NCI-H69 (cell line): ENCODE measurements around the gene TTC27.

Experiments
- DNase-seq: peaks from one replicate; lab custom pipeline; 2025; lab: John Stamatoyannopoulos, UW

The TTC27 gene

GRCh38 chr2:32755666-32756065, 127.8 kb downstream of the TTC27 start:
- DNase-seq: no peak

- DNase-seq: no peak
These were observed 128.4 kb downstream of the TTC27 start for GRCh38 chr2:32756074-32756727.

GRCh38 chr2:32758232-32758631, 130.4 kb downstream of the TTC27 start:
- DNase-seq: no peak

- DNase-seq: no peak
These were observed 132.8 kb downstream of the TTC27 start for GRCh38 chr2:32760628-32761027.

- no peak for DNase-seq
These were observed 140.7 kb downstream of the TTC27 start for GRCh38 chr2:32768387-32769174.

GRCh38 chr2:32770360-32770759, 142.5 kb downstream of the TTC27 start:
- DNase-seq: no peak

- DNase-seq: peak; percentile 57
These were observed 145.0 kb downstream of the TTC27 start for GRCh38 chr2:32772638-32773447.

- peak; percentile 11 for DNase-seq
These were observed 145.6 kb downstream of the TTC27 start for GRCh38 chr2:32773448-32773808.

GRCh38 chr2:32775954-32776353, 148.1 kb downstream of the TTC27 start:
- DNase-seq: no peak

- DNase-seq: no peak
These were observed 149.9 kb downstream of the TTC27 start for GRCh38 chr2:32777714-32778113.

- no peak for DNase-seq
These were observed 153.1 kb downstream of the TTC27 start for GRCh38 chr2:32780961-32781360.

GRCh38 chr2:32783469-32783868, 155.6 kb downstream of the TTC27 start:
- DNase-seq: no peak

- no peak for DNase-seq
These were observed 156.1 kb downstream of the TTC27 start for GRCh38 chr2:32783933-32784332.

- no peak for DNase-seq
These were observed 159.4 kb downstream of the TTC27 start for GRCh38 chr2:32787207-32787606.

GRCh38 chr2:32788114-32788513, 160.3 kb downstream of the TTC27 start:
- no peak for DNase-seq

- no peak for DNase-seq
These were observed 164.6 kb downstream of the TTC27 start for GRCh38 chr2:32792416-32792815.

GRCh38 chr2:32798829-32799228, 171.0 kb downstream of the TTC27 start:
- no peak for DNase-seq

- no peak for DNase-seq
These were observed 173.9 kb downstream of the TTC27 start for GRCh38 chr2:32801741-32802140.

- DNase-seq: no peak
These were observed 175.0 kb downstream of the TTC27 start for GRCh38 chr2:32802877-32803276.

GRCh38 chr2:32804205-32804604, 176.4 kb downstream of the TTC27 start:
- DNase-seq: no peak

GRCh38 chr2:32805104-32806095, 177.6 kb downstream of the TTC27 start:
- no peak for DNase-seq

GRCh38 chr2:32806857-32807256, 179.0 kb downstream of the TTC27 start:
- no peak for DNase-seq
